NB4 (cell line): ENCODE results near the gene CFAP99.

Experiments
- POLR2A ChIP-seq: IDR thresholded peaks from 2 replicates; pipeline ENCODE4 v1.6.1; 2011; ENCODE audit warnings: mild to moderate bottlenecking; ENCODE audit not compliant: insufficient read length; ENCODE audit errors: extremely low read depth
- TF ChIP-seq, protein P1 (sequence below): IDR thresholded peaks from one replicate; pipeline ENCODE4 v1.5.1; 2012; ENCODE audit warnings: low read depth, low read length

DNA sequence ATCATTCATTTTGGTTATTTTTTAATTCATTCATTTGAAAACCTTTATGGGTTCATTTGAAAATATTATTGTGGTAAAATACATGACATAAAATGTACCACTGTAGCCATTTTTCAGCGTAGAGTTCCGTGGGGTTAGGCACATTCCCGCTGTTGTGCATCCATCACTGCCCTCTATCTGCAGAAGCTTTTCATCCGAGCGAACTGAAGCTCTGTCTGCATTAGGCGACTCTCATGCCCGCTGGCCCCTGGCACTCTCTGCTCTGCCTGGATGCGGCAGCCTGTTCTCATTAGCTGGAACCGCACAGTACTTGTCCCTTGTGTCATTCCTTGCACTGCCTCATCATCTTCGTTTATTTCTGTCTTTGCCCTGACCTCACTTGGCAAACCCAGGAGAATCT, 17.5 kb downstream of the CFAP99 start:
- TF ChIP-seq, protein P1, sequence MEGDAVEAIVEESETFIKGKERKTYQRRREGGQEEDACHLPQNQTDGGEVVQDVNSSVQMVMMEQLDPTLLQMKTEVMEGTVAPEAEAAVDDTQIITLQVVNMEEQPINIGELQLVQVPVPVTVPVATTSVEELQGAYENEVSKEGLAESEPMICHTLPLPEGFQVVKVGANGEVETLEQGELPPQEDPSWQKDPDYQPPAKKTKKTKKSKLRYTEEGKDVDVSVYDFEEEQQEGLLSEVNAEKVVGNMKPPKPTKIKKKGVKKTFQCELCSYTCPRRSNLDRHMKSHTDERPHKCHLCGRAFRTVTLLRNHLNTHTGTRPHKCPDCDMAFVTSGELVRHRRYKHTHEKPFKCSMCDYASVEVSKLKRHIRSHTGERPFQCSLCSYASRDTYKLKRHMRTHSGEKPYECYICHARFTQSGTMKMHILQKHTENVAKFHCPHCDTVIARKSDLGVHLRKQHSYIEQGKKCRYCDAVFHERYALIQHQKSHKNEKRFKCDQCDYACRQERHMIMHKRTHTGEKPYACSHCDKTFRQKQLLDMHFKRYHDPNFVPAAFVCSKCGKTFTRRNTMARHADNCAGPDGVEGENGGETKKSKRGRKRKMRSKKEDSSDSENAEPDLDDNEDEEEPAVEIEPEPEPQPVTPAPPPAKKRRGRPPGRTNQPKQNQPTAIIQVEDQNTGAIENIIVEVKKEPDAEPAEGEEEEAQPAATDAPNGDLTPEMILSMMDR, result no peak
- TF ChIP-seq POLR2A, result no peak
